NCI-H1417 (cell line): ENCODE measurements around the gene PLCB2.
A peak's percentile ranks its signal among the peaks of the same experiment; 100 is the strongest.

Experiments used
- DNase-seq, 3 experiments: peaks; one replicate each; lab custom pipeline; 2025; lab: John Stamatoyannopoulos, UW

The PLCB2 gene

DNA sequence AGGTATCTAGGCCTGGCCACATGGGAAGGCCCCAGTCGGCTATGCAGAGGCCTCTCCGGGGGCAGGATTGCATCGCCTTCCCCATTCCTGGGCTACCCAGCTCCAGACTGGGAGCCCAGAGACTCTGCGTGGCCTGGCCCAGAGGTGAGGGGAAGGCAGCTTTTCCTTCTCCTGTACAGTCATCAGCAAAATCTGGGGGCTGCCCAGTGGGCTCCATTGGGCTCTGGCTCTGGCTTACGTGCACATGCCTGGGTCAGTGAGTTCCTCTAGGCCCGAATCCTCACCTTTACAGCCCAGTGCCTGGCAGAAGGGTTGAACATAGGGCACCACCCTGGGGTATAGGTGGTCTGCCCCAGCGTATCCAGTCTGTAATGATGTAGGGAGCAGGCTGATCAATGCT, 20.9 kb downstream of the PLCB2 start:
- DNase-seq = no peak

DNA sequence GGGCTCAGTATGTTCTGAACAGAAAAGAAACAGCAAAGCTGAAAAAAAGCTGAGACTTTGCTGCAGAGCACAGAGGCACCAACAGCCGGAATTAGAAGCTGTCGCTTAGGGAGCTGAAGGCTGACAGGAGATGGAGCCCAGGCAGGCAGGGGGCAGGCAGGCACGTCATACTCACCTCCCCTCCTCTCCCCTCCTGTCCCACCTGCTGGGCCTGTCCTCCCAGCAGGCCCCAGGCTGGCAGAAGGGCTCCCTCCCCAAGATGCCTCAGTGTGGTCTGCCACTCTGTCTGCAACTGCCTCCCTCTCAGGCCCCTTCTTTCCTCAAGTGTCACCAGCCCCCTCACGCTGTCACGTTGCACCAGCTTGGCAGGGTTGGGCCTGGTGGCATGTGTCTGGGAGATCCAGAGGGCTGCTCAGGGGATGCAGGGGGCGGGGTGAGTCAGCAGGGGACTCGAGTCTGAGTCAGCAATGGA, 21.6 kb downstream of the PLCB2 start:
- DNase-seq = no peak

DNA sequence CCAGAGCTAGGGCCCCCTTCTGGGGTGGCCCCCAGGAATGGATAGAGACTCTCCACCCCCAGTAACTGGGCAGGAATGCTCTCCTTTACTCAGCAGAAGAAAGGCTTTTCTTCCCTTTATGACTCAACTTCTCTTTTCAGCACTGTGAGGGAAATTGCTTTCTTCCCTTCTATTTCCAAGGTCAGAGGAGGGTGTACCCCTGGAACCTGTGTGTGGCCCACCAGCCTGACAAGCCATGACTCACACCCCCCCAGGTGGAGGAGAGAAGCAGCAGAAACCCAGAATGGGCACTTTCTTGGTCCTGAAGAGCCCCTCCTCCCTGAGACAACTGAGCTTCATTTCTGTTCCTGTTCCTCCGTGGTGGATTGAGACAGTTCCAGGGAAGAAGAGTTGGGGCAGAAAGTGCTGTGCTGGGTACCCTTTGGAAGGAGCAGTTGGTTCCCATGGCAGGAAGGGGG, 22.2 kb downstream of the PLCB2 start:
- DNase-seq = no peak

DNA sequence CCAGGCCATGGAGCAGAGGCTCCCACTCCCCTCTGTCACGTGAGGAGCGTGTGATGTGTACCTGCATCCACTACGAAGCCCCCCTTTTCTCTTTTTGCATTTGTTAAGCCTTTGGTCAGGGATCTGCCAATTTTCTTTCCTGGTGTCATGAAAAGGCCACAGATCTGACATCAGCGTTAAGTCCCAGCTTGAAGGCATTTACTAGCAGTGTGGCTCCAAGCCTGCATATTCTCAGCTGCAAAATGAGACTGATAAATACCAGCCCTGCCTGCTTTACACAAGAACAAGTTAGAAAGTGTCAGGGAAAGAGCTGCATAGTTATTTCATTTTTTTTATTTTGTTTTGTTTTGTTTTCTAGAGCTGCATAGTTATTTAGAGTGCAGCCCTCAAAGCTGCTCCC, 22.6 kb downstream of the PLCB2 start:
- no peak for DNase-seq

DNA sequence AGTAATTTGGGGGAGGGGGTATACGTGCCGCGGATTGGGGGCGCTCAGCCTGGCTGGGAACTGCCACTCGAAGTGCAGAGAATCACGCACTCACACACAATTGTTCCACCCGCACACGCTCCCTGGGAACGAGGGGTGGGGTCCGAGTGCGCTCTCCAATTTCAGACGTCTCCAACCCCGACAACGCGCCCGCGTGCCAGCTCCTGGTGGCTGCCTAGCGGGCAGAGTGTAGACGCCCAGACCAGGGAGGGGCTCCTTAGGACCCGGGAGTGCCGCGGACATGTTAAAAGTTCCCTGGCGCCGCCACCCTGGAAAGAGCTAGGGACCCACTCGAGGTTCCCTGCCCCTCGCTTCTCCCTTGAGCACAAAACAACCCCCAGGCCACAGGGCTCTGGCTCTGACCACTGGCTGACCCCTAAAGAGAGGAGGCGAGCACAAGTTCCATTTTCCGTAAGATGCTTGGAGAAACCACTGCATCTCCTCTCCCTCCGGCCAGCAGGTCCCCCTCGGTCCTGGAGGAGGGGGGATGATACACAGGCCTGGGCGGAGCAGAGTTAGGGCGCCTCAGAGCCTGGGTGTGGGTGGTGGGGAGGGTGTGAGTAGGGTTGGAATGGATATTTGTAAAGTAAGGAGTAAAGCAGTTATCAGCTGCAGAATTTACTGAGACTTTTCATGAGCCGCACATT, 24.0 kb downstream of the PLCB2 start:
- peak in 1 of 3 experiments; percentile 4 for DNase-seq

DNA sequence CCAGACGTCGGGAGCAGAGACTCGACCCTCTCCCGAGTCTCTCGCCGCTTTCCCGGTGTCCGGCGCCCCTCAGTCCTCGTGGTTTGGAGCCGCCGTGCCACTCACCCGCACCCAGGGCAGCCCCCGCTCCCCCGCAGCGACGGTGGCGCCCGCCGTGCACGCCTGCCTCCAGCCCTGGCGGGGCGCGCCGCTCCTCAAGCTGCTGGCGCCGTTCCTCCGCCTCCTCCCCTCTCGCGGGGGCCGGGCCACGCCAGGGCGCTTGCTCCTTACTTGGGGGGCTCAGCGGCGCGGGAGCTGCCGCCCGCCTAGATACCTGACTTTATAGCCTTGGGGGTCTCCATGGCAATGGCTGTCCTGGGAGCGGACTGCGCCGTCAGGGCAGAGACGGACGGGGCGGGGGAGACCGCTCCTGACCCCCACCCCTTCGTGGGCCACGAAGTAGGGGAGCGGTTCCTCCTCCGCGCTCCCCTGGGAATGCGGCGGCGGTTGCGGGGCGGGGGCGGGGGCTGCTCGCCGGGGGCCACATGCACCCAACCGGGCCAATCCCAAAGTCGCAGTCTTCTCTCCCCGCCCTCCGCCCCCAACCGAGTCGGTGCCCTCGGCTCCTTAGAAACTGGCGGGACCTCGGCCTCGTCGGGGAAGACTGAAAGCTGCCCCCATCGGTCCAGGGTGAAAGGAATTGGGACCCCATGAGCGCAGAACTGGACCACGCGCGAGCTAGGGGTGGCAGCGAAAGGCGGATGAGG, 24.7 kb downstream of the PLCB2 start, which contains the start of gene ANKRD63:
Gene ANKRD63, minus strand, starts transcription at position 196 of the 746 bp plus-strand sequence. CDS start 478 bp downstream, outside the sequence.
- DNase-seq = peak in 2 of 3 experiments; percentile 60 to 65

DNA sequence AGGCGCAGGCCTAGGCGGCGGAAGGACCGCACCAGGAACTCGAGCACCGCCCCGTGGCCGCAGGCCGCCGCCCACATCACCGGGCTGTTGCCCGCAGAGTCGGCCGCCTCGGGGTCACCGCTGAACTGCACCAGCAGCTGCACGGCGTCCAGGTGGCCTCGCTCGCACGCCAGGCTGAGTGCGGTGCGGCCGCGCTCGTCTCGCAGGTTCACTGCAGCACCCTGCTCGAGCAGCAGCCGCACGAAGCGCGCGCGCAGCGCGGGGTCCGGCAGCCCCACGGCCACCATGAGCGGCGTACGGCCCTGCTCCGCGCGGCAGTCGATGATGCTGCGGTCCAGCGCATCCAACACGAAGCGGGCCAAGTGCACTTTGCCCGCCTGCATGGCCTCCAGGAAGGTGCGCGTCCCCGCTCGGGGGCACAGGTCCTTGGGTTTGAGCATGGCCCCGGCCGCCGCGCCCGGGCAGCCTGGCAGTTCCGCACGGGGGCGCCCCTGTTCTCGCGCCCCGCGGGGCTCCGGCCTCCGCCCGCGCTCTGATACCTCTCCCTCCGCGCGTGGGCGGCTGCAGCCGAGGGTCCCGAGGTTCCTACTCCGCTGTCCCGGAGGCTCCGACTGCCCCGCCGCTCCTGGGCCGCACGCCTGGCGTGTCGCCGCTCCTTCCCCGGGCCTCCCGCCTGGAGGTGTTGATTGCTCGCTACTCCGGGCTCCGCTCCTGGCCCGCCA, 25.4 kb downstream of the PLCB2 start:
- DNase-seq = peak in 2 of 3 experiments; percentile 64 to 65

DNA sequence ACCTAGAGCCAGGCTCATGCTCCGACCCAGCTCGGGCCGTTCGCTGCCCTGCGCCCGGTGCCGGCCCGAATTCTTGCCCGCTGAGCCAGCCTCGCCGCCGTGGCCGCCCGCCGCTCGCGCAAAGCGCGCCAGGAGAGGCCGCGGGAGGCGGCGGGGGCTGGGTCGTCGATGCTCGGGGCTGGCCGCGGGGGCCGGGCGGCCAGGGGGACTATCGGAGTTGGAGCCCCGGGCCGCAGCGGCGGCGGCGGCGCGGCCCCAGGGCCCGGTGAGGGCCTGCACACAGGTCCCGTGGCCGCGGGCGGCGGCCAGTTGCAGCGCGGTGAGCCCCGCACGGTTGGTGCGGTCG, 26.0 kb downstream of the PLCB2 start:
- no peak for DNase-seq

DNA sequence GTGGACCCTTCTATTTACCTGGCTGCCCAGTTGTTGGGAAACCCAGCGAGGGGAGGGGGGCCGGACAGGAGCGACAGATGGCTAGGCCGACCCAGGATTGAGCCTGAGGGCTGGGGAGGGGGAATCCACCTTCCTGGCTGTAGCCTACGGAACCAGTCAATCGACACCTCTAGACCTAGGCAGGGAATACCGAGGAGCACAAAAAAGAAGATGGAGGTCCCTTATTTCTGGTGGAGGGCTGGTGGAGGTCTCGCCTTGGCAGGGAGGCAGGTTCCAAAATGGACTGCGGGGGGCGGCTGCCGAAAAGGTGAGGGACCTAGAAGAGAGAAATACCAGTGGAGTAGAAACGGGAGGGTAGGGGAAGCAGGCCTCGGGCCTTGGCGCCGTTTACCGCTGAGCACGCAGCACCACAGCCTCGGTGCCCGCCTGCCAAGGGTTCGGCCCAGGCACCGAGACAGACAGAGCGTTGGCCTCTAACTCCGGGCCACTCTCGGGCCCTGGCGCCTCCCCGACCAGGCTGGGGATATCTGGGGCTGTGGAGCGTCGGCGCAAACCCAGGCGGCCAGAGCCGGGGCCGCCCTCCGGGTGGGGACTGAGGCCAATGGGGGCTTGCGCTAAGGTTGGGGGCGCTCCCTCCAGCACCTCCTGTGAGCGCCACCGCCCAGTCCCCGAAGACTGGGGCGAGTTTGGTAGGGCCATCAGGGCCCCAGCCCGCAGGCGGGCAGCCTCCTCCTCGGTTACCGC, 26.5 kb downstream of the PLCB2 start:
- DNase-seq = no peak

DNA sequence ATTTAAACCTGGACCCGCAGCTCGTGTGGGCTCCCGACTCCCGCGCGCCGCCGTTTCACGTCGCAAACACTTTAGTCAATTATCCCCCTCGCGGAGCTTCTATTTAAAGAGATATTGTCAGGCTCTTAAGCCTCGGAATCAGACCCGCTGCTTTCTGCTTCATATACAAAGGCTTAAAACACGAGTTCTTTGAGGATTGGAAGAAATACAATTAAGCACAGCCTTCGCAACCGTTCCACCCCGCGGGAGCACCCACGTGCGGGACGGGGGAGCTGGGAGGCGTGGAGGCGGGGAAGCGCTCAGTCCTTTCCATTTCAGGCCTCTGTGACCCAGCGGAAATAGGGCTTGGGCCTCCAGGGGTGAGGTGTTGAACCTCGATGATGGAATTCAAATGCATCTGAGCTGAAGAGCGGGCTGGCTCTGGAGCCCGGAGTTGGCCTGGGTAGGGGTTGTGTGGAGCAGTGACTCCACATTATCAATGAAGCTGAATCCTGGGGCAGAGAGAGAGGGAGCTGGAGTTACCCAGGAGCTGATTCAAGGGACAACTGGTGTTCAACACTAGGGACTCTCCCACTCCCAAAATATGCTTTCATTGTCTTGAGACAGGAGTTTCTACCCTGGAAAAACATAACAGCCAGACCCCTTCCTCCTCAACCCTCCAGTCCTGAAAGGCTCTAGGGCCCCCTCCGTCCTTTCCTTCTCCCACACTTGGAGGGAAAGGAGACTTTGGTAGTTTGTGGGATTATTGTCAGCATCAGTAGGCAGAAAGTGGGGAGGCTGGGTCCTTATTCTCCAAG, 27.3 kb downstream of the PLCB2 start:
- DNase-seq = peak in 1 of 3 experiments; percentile 34

DNA sequence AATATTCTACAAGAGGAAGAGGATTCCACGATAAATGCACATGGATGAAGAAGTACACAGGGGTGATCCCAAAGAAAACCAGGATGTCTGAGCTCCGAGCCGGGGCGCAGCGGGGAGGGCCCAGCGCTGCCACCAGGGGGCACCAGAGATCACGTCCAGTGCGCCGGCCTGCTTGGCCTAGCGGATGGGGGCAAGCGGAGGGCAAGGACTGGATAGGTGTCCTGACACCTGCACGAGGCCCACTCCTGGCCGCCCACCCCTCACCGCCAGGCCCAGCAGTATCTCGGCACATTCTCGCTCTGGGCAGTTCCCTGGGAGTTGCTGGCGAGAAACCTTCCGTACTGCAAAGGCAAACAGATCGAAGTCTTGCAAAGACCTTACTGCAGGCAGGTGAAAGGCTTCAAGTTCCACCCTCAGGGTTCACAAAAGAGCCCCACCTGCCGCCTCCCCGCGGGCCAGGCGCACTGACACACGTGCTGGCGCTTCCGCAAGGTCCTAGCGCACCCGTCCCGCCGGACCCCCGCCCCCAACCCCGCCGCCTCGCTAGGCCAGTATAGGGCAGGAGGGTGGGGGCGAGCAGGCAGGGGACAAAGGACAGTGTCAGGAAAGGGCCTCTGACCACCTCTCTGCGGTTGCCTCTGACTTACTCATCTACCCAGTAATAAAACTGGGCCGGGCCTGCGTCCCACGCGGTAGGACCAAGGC, 28.1 kb downstream of the PLCB2 start:
- peak; percentile 48 to 81 (median 79) for DNase-seq

DNA sequence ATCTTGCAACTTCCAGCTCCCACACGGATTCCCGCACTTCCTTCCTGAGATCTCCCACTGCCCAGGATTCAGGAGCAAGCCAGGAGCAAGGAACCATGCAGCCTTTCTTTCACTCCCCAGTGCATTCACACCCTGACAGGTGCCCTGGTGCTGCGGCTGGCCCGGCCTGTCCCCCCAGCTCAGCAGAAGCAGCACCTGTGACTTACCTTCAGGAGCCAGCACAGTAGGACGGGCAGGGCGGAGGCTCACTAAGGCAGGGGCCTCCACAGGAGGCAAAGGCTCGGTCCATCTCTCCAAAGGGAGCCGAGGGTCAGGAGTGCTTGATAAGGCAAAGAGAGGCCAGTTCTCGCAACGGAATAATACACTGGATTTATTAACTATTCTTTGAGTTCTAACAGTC, 29.7 kb downstream of the PLCB2 start:
- DNase-seq = no peak

DNA sequence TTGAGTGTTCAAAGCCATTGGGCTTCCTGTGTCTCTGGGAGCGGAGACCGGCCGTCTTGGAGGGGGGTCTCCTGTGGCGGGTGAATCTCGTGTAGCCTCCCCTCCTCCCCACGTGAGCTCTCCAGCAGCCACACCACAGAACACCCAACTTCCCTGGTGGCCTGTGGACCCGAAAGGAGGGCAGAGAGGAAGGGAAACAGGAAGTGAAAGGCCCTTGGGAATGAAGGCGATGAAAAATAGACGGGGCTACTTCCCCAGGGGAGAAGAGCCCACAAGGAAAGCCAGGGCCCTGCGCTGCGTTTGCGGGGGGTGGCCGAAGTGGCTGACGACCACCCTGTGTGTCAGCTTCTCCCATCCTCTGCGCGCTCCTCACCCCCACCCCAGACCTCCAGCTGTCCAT, 30.3 kb downstream of the PLCB2 start:
- DNase-seq = no peak

DNA sequence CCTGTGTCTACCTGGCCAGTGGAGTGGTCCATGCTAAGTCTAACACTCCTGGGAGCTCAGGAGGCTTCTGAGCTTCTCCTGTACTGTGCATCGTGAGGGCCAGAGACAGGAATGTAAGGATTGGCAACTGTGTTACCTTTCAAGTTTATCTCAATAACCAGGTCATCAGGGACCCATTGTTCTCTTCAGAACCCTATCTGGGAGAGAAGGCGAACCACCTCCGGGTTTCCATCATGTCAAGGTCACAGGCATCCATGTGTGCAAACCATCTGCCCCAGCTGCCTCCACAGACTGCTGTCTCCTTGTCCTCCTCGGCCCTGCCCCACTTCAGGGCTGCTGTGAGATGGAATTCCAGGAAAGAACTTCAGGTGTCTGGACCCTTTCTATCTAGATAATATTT, 30.8 kb downstream of the PLCB2 start:
- no peak for DNase-seq

DNA sequence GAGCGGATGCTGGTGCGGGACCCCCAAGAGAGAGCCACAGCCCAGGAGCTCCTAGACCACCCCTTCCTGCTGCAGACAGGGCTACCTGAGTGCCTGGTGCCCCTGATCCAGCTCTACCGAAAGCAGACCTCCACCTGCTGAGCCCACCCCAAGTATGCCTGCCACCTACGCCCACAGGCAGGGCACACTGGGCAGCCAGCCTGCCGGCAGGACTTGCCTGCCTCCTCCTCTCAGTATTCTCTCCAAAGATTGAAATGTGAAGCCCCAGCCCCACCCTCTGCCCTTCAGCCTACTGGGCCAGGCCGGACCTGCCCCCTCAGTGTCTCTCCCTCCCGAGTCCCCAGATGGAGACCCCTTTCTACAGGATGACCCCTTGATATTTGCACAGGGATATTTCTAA, 31.8 kb downstream of the PLCB2 start:
- no peak for DNase-seq

DNA sequence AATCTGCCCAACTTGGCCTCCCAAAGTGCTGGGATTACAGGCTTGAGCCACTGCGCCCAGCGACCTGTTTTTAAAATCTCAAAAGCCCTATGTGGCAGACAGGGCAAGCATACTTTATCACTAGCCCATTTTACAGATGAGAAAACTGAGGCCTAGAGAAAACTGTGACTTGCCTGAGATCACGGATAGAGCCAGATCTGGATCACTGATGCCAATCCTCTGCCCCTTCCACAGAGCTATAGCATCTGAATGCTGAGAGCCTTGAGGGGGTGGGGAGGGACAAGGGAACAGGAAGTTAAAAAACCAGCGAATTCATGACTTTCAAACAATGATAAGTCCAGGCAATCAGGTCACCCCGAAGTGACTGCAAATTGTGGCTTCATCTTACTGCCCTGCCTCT, 32.2 kb downstream of the PLCB2 start:
- DNase-seq = no peak

DNA sequence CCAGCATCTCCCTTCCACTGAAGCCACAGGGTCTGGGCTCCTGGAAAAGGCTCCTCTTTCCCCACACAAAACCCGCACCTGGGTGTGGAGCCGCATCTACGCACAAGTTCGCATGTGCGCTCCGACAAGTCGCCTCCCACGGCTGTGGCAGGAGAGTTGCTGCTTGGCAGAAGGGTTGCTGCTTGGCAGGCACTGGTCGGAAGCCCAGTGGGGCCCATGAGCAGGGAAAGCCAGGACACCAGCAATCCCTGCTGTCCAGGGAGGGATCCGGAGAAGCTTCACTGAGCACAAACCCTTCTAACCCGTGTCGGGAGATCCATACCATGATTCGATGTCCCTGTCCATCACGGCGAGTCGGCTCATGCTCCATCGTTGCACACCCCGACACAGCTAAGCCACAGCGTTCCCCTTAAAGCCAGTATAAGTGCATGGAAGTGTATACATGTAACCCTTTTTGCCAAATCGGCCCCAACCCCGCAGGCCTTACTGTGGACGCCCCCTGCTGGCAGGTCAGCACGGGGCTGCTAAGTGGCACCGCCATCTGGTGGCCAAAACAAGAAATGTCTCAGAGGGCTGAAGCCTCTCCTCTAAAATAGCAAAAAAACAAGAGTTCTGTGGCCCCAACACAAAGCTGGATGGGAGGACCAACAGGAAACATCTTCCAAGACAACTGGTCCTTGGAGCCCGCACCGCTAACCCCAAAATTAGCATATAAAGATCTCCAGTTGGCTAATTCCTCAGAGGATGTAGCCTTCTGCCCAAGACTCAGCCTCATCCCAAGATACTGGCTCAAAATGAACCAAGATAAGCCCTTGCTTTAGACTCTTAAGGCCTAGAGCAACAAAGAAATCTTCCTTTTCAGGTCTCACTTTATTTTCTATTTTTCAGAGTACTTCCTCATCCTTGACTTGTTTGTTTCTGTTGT, 33.1 kb downstream of the PLCB2 start:
- DNase-seq = peak; percentile 36 to 72 (median 61)

DNA sequence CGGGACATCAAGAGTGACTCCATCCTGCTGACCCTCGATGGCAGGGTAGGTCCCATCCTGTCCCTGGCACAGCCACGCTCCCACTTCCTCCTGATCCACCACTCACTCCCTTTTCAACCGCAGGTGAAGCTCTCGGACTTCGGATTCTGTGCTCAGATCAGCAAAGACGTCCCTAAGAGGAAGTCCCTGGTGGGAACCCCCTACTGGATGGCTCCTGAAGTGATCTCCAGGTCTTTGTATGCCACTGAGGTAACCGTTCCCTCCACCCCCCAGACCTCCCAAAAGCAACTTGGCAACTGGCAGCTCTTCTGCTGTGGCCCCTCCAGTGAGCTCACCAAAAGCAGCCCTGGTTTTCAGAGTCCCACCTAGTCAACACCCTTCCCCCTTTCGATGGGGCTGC, 34.3 kb downstream of the PLCB2 start:
- DNase-seq = no peak

DNA sequence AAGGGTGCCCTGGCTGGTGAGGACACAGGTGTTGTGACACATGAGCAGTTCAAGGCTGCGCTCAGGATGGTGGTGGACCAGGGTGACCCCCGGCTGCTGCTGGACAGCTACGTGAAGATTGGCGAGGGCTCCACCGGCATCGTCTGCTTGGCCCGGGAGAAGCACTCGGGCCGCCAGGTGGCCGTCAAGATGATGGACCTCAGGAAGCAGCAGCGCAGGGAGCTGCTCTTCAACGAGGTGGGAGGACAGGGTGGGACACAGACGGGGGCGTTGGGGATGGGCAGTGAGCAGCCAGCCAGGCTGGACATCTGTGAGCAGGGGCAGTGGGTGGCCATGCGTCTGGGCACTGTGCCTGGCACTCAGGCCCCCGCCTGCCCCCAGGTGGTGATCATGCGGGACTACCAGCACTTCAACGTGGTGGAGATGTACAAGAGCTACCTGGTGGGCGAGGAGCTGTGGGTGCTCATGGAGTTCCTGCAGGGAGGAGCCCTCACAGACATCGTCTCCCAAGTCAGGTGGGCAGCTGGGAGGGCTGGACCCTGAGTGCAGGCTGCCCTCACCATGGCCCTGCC, 35.2 kb downstream of the PLCB2 start:
- peak in 1 of 3 experiments; percentile 2 for DNase-seq
